Measurements from ENCODE around the gene INTS1.

- TF ChIP-seq EZH2 (IDR thresholded peaks at IDR 0.05; ENCODE audit: borderline replicate concordance, insufficient read depth, low read depth, low read length, poor library complexity, severe bottlenecking) (no peak), CTCF (IDR thresholded peaks at IDR 0.05) (no peak)
These were observed 29.5 kb upstream of the INTS1 start for GRCh38 chr7:1533547-1534329.

Measured in B cell (primary cell).